ENCODE results near the gene ARHGAP18. TPM values are rescaled to one million over a fixed set of nuclear protein-coding genes. Genes with fewer than 3 reads are reported as not detected.

The ARHGAP18 gene
- total and polyA plus RNA-seq, 2 of the 13 experiments (the other 11 are each of a cell fraction or from before 2014, with no cell fraction given), result 58.2 to 115 TPM

- peak; percentile 89 for TF ChIP-seq CBX1 (IDR thresholded peaks at IDR 0.05; ENCODE audit: low read depth)
- no peak for TF ChIP-seq ZNF703 (CRISPR knock-in tag; IDR thresholded peaks at IDR 0.05; ENCODE audit: borderline replicate concordance)
- peak; percentile 85; the same call in 1 of the 2 replicates for TF ChIP-seq THAP9 (CRISPR knock-in tag; IDR thresholded peaks at IDR 0.05; ENCODE audit: borderline replicate concordance)
- TF ChIP-seq ZFP37 (CRISPR knock-in tag; IDR thresholded peaks at IDR 0.05; ENCODE audit: borderline replicate concordance), result no peak
- peak; percentile 87; the same call in 1 of the 2 replicates for TF ChIP-seq ZNF766 (CRISPR knock-in tag; IDR thresholded peaks at IDR 0.05; ENCODE audit: borderline replicate concordance)
- TF ChIP-seq TAF15 (IDR thresholded peaks at IDR 0.05; ENCODE audit: low read depth, low read length, poor library complexity, severe bottlenecking), result no peak
- peak; percentile 84 for TF ChIP-seq ZBTB26 (CRISPR knock-in tag; IDR thresholded peaks at IDR 0.05; ENCODE audit: borderline replicate concordance)
- no peak for TF ChIP-seq PHB2 (IDR thresholded peaks at IDR 0.05; ENCODE audit: partially characterized antibody)
- no peak for TF ChIP-seq GTF2F1 (IDR thresholded peaks at IDR 0.05; ENCODE audit: low read length)
- TF ChIP-seq TFAP4 (IDR thresholded peaks at IDR 0.05; ENCODE audit: borderline replicate concordance, low read depth), result no peak
- peak; percentile 92; the same call in 1 of the 2 replicates for TF ChIP-seq ZNF318 (CRISPR knock-in tag; IDR thresholded peaks at IDR 0.05)
- peak; percentile 11; the same call in 1 of the 2 replicates for TF ChIP-seq ARHGAP35 (CRISPR knock-in tag; IDR thresholded peaks at IDR 0.05; ENCODE audit: borderline replicate concordance)
Measured at GRCh38 chr6:129709769-129710449, at the start of gene ARHGAP18 (continued).
